Gastroesophageal sphincter (tissue), 3 donors: ENCODE results near the gene ADGRD2.

Source experiments
- CTCF ChIP-seq, 4 experiments: fragments of 200-600 bp in 2 of 4; fragments of 450-650 bp in 2 of 4; sonication (generic) in 1 of 4; IDR thresholded peaks; one replicate each; pipeline ENCODE4 v1.5.1; 2017 to 2019; ENCODE audit warnings: antibody characterized with exemption in 4 of 4, mild to moderate bottlenecking in 2 of 4, moderate library complexity in 2 of 4
- POLR2A ChIP-seq, 2 donors: fragments of 450-650 bp; IDR thresholded peaks; one replicate each; pipeline ENCODE4 v1.6.1; 2017; ENCODE audit warnings: antibody characterized with exemption in 2 of 2, mild to moderate bottlenecking in 2 of 2, moderate library complexity in 1 of 2

DNA sequence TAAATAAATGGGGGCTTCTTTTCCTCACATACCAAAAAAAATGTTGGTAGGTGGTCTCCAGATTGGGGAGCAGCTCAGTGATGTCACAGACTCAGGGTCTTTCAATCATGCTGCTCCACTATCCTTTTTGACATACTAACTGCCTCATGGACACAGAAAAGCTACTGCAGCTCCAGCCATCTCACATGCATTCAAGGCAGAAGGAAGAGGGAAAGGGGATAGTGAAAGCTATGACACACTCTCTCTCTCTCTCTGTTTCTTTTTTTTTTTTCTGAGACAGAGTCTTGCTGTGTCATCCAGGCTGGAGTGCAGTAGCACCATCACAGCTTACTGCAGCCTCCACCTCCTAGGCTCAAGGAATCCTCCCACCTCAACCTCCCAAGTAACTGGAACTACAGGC lies 7.9 kb upstream of the ADGRD2 start:
- no peak for TF ChIP-seq CTCF (IDR thresholded peaks at IDR 0.05)
- TF ChIP-seq POLR2A (IDR thresholded peaks at IDR 0.05) = no peak
